ENCODE results near the gene MED25. TPM values are rescaled to one million over a fixed set of nuclear protein-coding genes. Genes with fewer than 3 reads are reported as not detected.

The MED25 gene
- total RNA-seq, 2 donors from 2014 or later, result 89.1 to 90.0 TPM

GRCh38 chr19:49827034-49827433 lies 8.9 kb downstream of the MED25 start:
- Histone ChIP-seq H3K4me1 (ENCODE audit: control insufficient read depth, insufficient read depth, low read length) (no peaks in the 10 kb centered on the region), H3K27me3 (ENCODE audit: control insufficient read depth, insufficient read depth, low read length, poor library complexity, severe bottlenecking) (no peaks in the 10 kb centered on the region), H3K9me3 (ENCODE audit: control insufficient read depth, low read length) (no peaks in the 10 kb centered on the region), H3K4me3 (ENCODE audit: low read length) (no peak overlapping the region), H3K27ac (ENCODE audit: low read depth, low read length) (no peak overlapping the region), H3K36me3 (ENCODE audit: control insufficient read depth, insufficient read depth, low read length) (peaks cover 31% of the 10 kb centered on the region), H3K9ac (ENCODE audit: extremely low read depth, low read length, poor library complexity, severe bottlenecking) (no peak overlapping the region)
- WGBS, 2 experiments (ENCODE audit: insufficient coverage in 1 of 2, insufficient read length in 1 of 2), result 94 to 95% methylated on average over 12 to 14 of the region's 14 CpGs
- no peak for DNase-seq
- TF ChIP-seq, protein P1, sequence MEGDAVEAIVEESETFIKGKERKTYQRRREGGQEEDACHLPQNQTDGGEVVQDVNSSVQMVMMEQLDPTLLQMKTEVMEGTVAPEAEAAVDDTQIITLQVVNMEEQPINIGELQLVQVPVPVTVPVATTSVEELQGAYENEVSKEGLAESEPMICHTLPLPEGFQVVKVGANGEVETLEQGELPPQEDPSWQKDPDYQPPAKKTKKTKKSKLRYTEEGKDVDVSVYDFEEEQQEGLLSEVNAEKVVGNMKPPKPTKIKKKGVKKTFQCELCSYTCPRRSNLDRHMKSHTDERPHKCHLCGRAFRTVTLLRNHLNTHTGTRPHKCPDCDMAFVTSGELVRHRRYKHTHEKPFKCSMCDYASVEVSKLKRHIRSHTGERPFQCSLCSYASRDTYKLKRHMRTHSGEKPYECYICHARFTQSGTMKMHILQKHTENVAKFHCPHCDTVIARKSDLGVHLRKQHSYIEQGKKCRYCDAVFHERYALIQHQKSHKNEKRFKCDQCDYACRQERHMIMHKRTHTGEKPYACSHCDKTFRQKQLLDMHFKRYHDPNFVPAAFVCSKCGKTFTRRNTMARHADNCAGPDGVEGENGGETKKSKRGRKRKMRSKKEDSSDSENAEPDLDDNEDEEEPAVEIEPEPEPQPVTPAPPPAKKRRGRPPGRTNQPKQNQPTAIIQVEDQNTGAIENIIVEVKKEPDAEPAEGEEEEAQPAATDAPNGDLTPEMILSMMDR (conservative IDR thresholded peaks at IDR 0.05), result no peak
- H3K9me3 Mint-ChIP-seq, result no peaks in the 10 kb centered on the region
- peaks cover 42% of the 10 kb centered on the region for H3K36me3 Mint-ChIP-seq (ENCODE audit: low read depth)
- no peaks in the 10 kb centered on the region for H3K4me1 Mint-ChIP-seq
- no peak overlapping the region for H3K4me3 Mint-ChIP-seq
- H3K27ac Mint-ChIP-seq, result no peak overlapping the region
- H3K27me3 Mint-ChIP-seq (ENCODE audit: insufficient read depth), result no peaks in the 10 kb centered on the region

DNA sequence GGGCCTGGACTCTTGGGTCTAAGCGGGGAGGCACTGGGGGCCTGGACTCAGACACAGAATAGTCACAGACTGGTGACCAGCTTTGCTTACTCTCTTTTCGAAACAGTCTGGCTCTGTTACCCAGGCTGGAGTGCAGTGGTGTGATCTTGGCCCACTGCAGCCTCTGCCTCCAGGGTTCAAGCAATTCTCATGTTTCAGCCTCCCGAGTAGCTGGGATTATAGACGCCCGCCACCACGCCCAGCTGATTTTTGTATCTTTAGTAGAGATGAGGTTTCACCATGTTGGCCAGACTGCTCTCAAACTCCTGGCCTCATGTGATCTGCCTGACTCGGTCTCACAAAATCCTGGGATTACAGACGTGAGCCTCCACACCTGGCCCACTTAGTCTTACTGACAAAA lies 11.1 kb downstream of the MED25 start:
- Mint-ChIP-seq H3K4me3 (no peak overlapping the region), H3K9me3 (no peaks in the 10 kb centered on the region), H3K27me3 (ENCODE audit: insufficient read depth) (no peaks in the 10 kb centered on the region), H3K27ac (no peak overlapping the region), H3K36me3 (ENCODE audit: low read depth) (peaks cover 34% of the 10 kb centered on the region), H3K4me1 (no peaks in the 10 kb centered on the region)
- Histone ChIP-seq H3K4me3 (ENCODE audit: low read length) (no peak overlapping the region), H3K36me3 (ENCODE audit: control insufficient read depth, insufficient read depth, low read length) (peaks cover 29% of the 10 kb centered on the region), H3K4me1 (ENCODE audit: control insufficient read depth, insufficient read depth, low read length) (no peaks in the 10 kb centered on the region), H3K27me3 (ENCODE audit: control insufficient read depth, insufficient read depth, low read length, poor library complexity, severe bottlenecking) (no peaks in the 10 kb centered on the region), H3K27ac (ENCODE audit: low read depth, low read length) (no peak overlapping the region), H3K9ac (ENCODE audit: extremely low read depth, low read length, poor library complexity, severe bottlenecking) (no peak overlapping the region), H3K9me3 (ENCODE audit: control insufficient read depth, low read length) (no peaks in the 10 kb centered on the region)
- TF ChIP-seq, protein P1 (conservative IDR thresholded peaks at IDR 0.05), result no peak
- no peak for DNase-seq
- WGBS, 2 experiments (ENCODE audit: insufficient coverage in 1 of 2, insufficient read length in 1 of 2), result 92 to 93% methylated on average over 8 of the region's 8 CpGs

GRCh38 chr19:49829721-49830120 lies 11.6 kb downstream of the MED25 start:
- Histone ChIP-seq H3K27ac (ENCODE audit: low read depth, low read length) (no peak overlapping the region), H3K4me3 (ENCODE audit: low read length) (no peak overlapping the region), H3K9me3 (ENCODE audit: control insufficient read depth, low read length) (no peaks in the 10 kb centered on the region), H3K4me1 (ENCODE audit: control insufficient read depth, insufficient read depth, low read length) (no peaks in the 10 kb centered on the region), H3K36me3 (ENCODE audit: control insufficient read depth, insufficient read depth, low read length) (peaks cover 32% of the 10 kb centered on the region), H3K27me3 (ENCODE audit: control insufficient read depth, insufficient read depth, low read length, poor library complexity, severe bottlenecking) (no peaks in the 10 kb centered on the region), H3K9ac (ENCODE audit: extremely low read depth, low read length, poor library complexity, severe bottlenecking) (no peak overlapping the region)
- WGBS, 2 experiments (ENCODE audit: insufficient coverage in 1 of 2, insufficient read length in 1 of 2), result 94 to 98% methylated on average over 16 to 18 of the region's 18 CpGs
- TF ChIP-seq, protein P1 (conservative IDR thresholded peaks at IDR 0.05), result no peak
- DNase-seq, result no peak
- Mint-ChIP-seq H3K4me3 (no peak overlapping the region), H3K27ac (no peak overlapping the region), H3K9me3 (no peaks in the 10 kb centered on the region), H3K4me1 (no peaks in the 10 kb centered on the region), H3K36me3 (ENCODE audit: low read depth) (peaks cover 31% of the 10 kb centered on the region), H3K27me3 (ENCODE audit: insufficient read depth) (no peaks in the 10 kb centered on the region)
